Choroid plexus epithelial cell (primary cell): ENCODE results near the gene FAM151B.
"Not testable (repeated sequence)": the region's sequence is repeated elsewhere in the genome, so short reads cannot be mapped to it uniquely, and the experiment has no call there.

Experiments used
- DNase-seq: peaks from one replicate; pipeline ENCODE4 v3.0.0-alpha.2; 2010; ENCODE audit warnings: low read depth
- H3K4me3 ChIP-seq: 2 replicates; pipeline ENCODE4 v1.5.1; 2011; ENCODE audit warnings: low read depth, mild to moderate bottlenecking, control low read depth, low read length, moderate library complexity
- TF ChIP-seq, protein P1 (sequence below): conservative IDR thresholded peaks from 2 replicates; pipeline ENCODE4 v1.5.1; 2011; ENCODE audit warnings: low read depth, mild to moderate bottlenecking, control low read depth, inconsistent platforms, low read length, moderate library complexity

The FAM151B gene

DNA sequence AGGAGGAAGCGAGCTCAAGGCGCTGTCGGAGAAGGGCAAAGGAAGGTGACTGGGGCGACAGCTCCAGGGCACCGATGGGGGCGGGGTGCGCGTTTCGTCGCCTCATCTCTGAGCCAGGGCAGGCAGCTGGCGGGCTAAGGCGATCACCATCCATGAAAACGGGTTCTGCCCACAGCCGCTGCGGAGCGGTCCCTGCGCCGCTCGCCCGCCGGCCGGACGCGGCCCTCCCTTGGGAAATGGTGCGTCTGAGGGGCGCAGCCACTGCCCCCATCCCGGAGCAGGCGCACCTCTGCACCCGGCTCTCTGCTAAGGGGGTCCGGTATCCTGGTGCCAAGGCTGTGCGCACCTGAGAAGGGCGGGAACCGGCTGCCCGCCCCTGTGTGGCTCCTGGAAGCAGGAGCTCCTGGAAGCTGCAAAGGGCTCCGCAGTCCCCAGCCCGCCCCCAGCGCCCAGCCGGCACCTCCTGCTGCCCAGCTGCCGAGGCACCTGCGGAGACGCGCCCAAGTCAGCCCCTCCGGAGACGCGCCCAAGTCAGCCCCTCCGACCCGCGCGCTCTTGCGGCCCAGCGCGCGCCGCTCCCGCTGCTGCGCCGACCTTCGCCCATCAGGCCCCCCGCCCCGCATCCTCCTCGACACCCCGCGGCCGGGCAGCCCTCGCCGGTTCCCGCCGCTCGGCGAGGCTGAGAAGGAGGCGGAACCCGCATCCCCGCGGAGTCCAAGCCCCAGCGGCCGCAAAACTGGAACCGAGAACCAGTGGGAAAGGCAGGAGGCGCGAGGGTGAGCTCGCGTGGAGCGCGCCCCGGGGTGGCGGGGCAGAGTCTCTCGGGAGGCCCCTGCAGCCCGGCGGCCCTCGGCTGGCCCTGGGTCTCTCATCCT is 81.4 kb downstream of the FAM151B start:
- no peak for DNase-seq
- TF ChIP-seq, protein P1, sequence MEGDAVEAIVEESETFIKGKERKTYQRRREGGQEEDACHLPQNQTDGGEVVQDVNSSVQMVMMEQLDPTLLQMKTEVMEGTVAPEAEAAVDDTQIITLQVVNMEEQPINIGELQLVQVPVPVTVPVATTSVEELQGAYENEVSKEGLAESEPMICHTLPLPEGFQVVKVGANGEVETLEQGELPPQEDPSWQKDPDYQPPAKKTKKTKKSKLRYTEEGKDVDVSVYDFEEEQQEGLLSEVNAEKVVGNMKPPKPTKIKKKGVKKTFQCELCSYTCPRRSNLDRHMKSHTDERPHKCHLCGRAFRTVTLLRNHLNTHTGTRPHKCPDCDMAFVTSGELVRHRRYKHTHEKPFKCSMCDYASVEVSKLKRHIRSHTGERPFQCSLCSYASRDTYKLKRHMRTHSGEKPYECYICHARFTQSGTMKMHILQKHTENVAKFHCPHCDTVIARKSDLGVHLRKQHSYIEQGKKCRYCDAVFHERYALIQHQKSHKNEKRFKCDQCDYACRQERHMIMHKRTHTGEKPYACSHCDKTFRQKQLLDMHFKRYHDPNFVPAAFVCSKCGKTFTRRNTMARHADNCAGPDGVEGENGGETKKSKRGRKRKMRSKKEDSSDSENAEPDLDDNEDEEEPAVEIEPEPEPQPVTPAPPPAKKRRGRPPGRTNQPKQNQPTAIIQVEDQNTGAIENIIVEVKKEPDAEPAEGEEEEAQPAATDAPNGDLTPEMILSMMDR: no peak
- H3K4me3 ChIP-seq: peak overlapping the region; percentile 39

DNA sequence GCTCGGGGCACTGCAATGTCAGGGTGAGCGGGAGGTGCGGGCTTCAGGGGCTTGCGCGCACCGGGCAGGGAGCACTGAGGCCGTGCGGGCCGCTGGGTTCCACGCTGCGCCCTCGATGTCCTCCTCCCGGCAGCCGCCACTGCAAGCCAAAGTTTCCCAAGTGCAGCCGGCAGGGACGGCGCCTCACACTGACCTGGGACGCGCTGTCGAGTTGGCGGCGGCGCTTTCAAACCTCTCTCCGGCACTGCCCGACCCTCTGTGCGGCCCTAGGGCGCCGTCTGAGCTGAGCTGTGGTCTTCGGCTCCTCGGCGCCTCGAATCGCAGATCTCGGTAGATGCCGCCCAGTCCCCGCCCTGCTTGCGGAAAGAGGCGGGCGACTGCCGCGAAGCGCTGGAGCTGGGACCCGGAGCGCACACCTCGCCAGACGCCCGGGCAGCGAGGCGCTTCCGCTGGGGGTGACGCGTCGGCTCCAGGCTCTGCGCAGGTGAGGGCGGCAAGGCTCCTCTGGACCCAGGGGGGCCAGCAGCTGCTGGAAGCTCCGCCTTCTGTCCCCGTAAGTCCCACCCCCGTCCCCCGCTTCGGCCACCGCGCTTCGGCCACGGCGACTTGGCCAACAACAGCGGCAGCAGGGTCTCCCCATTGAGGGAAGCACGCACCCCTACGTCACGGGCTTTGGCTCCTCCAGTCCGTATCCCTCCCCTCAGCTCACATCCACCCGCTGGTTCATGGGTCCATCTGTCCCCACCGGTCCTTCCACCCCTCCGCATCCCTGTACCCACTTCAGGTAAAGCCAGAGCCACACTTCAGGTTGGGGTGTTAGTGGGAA is 82.3 kb downstream of the FAM151B start, which contains the start of gene ANKRD34B:
Gene ANKRD34B (minus strand): TSS at position 320 of the 826 bp plus-strand sequence. CDS start 10,261 bp downstream, outside the sequence.
- peak; percentile 10 for DNase-seq
- TF ChIP-seq, protein P1: no peak
- peak within 1 kb of the TSS; percentile 39 for H3K4me3 ChIP-seq

DNA sequence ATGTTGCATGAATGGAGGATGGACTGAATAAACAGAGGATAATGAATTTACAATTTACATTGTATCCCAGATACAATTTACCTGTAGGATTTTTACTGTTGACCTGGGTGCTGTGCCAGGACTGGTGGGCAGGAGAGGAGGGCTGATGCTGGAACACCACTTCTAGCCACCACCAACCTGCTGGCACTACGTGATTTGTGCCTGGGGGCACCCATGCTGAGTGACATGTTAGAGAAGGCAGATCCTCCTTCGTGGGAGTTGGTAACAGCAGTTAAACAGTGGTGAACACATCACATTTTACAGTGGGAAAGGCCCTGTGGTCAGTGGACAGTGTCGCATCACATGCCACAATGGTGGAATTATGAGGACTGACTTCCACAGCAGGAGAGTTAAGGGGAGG is 85.2 kb downstream of the FAM151B start:
- H3K4me3 ChIP-seq: no peak overlapping the region
- DNase-seq: no peak
- TF ChIP-seq, protein P1: no peak

DNA sequence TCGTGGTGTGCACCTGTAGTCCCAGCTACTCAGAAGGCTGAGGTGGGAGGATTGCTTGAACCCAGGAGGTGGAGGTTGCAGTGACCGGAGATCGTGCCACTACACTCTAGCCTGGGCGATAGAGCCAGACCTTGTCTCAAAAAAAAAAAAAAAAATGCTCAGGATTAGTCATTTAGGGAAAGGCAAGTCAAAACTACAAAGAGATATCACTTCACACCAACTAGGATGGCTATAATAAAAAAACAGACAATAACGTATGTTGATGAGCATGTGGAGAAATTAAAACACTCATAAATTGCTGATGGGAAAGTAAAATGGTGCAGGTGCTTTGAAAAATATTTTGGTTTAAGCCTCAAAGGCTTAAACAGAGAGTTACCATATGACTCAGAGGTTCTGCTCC is 88.5 kb downstream of the FAM151B start:
- DNase-seq: no peak
- no peak overlapping the region for H3K4me3 ChIP-seq
- TF ChIP-seq, protein P1: no peak

DNA sequence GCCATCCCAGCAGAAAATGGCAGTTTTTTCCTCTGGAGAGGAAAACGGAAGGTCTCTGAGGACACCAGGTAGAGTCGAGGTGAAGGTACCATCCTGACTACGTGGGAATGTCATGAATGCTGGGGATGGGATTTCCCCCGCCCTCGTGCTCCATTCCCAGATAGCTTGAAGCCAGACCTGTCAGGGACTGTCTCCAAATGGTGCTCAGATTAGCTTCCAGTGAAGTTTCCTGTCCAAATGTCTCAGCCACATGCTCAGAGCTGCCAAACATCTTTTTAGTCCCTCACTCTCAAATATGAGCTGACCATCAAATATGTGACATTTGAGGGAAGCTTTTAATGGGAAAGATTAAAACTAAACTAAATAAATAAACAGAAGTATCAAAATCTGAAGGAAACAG is 89.8 kb downstream of the FAM151B start:
- H3K4me3 ChIP-seq: no peak overlapping the region
- no peak for DNase-seq
- TF ChIP-seq, protein P1: no peak

DNA sequence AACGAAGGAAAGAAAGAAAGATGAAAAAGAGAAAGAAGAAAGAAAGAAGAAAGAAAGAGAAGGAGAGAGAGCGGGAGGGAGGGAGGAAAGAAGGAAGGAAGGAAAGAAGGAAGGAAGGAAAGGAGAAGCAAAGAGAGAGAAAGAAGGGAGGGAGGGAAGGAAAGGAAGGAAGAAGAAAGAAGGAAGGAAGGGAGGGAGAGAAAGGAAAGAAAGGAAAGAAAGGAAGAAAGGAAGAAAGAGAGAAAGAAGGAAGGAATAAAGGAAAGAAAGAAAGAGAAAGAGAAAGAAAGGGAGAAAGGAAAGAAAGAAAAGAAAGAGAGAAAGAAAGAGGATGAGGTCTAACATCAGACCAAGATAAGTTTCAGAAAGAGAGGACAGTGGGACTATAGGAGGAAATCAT is 91.2 kb downstream of the FAM151B start:
- DNase-seq: no peak
- TF ChIP-seq, protein P1: no peak
- no peak overlapping the region for H3K4me3 ChIP-seq

DNA sequence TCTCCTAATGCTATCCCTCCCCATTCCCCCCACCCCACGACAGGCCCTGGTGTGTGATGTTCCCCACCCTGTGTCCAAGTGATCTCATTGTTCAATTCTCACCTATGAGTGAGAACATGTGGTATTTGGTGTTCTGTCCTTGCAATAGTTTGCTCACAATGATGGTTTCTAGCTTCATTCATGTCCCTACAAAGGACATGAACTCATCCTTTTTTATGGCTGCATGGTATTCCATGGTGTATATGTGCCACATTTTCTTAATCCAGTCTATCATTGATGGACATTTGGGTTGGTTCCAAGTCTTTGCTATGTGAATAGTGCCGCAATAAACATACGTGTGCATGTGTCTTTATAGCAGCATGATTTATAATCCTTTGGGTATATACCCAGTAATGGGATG is 92.4 kb downstream of the FAM151B start:
- not testable (repeated sequence) for DNase-seq, H3K4me3 ChIP-seq
